ENCODE data around the gene MLKL.

- TF ChIP-seq SUZ12 (IDR thresholded peaks at IDR 0.05; ENCODE audit: extremely low read depth, insufficient read depth, insufficient read length) = no peak
- TF ChIP-seq ZNF274 (IDR thresholded peaks at IDR 0.05; ENCODE audit: low read depth, low read length) = no peak
Measured at GRCh38 chr16:74724820-74725549, 24.3 kb upstream of the MLKL start.
